ENCODE data around the gene UPP2. TPM values are rescaled to one million over a fixed set of nuclear protein-coding genes. Genes with fewer than 3 reads are reported as not detected.

Gene UPP2
- total RNA-seq, 4 donors from 2014 or later: not detected

DNA sequence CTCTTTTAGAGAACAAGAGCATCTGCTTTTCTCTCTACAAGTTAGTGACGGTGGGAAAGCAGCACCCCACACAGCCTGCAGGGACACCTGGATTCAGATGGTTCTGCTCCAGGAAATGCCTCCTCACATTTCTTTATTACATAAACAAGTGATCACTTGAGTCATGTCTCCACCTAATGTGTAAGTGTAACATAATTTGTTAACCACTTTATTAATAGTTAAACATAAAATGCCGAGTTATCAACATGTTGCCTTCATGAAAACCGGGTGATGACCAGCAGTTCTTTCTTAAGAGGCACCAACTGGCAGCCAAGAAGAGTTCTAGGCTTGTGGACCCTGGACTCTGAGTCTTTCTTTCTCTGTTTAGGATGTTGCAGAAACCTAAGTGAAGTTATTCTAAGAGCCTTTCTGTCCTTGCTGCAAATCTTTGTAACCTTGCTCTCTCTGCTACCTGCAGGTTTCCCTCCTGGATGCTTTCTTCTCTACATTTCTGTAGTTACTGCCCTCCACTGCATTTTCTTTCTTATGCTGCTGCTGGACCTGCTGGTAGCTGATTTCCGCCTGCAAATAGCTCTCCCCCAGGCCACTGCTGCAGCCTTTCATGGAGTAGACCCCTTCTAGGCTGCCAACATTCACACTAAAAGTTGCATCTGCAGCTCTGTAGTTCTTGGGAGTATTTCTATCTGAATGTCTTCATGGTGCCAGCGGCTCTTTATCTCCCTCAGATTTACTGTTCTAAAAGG is 24.3 kb downstream of the UPP2 start:
- Histone ChIP-seq H3K4me1 (no peaks in the 10 kb centered on the region), H3K4me3 (no peak overlapping the region), H3K9me3 (no peaks in the 10 kb centered on the region), H3K36me3 (no peaks in the 10 kb centered on the region), H3K27me3 (no peaks in the 10 kb centered on the region), H3K27ac (no peak overlapping the region)
- in situ Hi-C loops (cut with MboI; ENCODE audit: low sequenced_read_pairs in 4 of 4) (no loop called here), intact Hi-C loops (cut with DNase I; ENCODE audit: low total_unique reads) (no loop called here)
- no peak for TF ChIP-seq POLR2A (IDR thresholded peaks at IDR 0.05)
- TF ChIP-seq, protein P1, sequence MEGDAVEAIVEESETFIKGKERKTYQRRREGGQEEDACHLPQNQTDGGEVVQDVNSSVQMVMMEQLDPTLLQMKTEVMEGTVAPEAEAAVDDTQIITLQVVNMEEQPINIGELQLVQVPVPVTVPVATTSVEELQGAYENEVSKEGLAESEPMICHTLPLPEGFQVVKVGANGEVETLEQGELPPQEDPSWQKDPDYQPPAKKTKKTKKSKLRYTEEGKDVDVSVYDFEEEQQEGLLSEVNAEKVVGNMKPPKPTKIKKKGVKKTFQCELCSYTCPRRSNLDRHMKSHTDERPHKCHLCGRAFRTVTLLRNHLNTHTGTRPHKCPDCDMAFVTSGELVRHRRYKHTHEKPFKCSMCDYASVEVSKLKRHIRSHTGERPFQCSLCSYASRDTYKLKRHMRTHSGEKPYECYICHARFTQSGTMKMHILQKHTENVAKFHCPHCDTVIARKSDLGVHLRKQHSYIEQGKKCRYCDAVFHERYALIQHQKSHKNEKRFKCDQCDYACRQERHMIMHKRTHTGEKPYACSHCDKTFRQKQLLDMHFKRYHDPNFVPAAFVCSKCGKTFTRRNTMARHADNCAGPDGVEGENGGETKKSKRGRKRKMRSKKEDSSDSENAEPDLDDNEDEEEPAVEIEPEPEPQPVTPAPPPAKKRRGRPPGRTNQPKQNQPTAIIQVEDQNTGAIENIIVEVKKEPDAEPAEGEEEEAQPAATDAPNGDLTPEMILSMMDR (IDR thresholded peaks at IDR 0.05 in 4 of 5, conservative IDR thresholded peaks at IDR 0.05 in 1 of 5): no peak
- DNase-seq (no peak), ATAC-seq (no peak)

GRCh38 chr2:158127380-158127804 is 25.7 kb downstream of the UPP2 start:
- Histone ChIP-seq H3K9me3 (no peaks in the 10 kb centered on the region), H3K36me3 (no peaks in the 10 kb centered on the region), H3K27me3 (no peaks in the 10 kb centered on the region), H3K4me3 (no peak overlapping the region), H3K27ac (no peak overlapping the region), H3K4me1 (no peaks in the 10 kb centered on the region)
- ATAC-seq: no peak
- intact Hi-C loops (cut with DNase I; ENCODE audit: low total_unique reads) (no loop called here), in situ Hi-C loops (cut with MboI; ENCODE audit: low sequenced_read_pairs in 4 of 4) (no loop called here)
- no peak for TF ChIP-seq POLR2A (IDR thresholded peaks at IDR 0.05)
- TF ChIP-seq, protein P1 (IDR thresholded peaks at IDR 0.05 in 4 of 5, conservative IDR thresholded peaks at IDR 0.05 in 1 of 5): no peak
- no peak for DNase-seq

GRCh38 chr2:158128168-158128973 is 26.7 kb downstream of the UPP2 start:
- Histone ChIP-seq H3K9me3 (no peaks in the 10 kb centered on the region), H3K4me3 (no peak overlapping the region), H3K27me3 (no peaks in the 10 kb centered on the region), H3K27ac (no peak overlapping the region), H3K36me3 (no peaks in the 10 kb centered on the region), H3K4me1 (no peaks in the 10 kb centered on the region)
- in situ Hi-C loops (cut with MboI; ENCODE audit: low sequenced_read_pairs in 4 of 4): no loop called here
- intact Hi-C loops (cut with DNase I; ENCODE audit: low total_unique reads): no loop called here
- ATAC-seq (no peak), DNase-seq (no peak)
- no peak for TF ChIP-seq POLR2A (IDR thresholded peaks at IDR 0.05)
- TF ChIP-seq, protein P1 (IDR thresholded peaks at IDR 0.05 in 4 of 5, conservative IDR thresholded peaks at IDR 0.05 in 1 of 5): no peak

- Histone ChIP-seq H3K36me3 (no peaks in the 10 kb centered on the region), H3K4me1 (no peaks in the 10 kb centered on the region), H3K27me3 (no peaks in the 10 kb centered on the region), H3K4me3 (no peak overlapping the region), H3K27ac (no peak overlapping the region), H3K9me3 (no peaks in the 10 kb centered on the region)
- in situ Hi-C loops (cut with MboI; ENCODE audit: low sequenced_read_pairs in 4 of 4) (no loop called here), intact Hi-C loops (cut with DNase I; ENCODE audit: low total_unique reads) (no loop called here)
- ATAC-seq (no peak), DNase-seq (no peak)
- TF ChIP-seq, protein P1 (IDR thresholded peaks at IDR 0.05 in 4 of 5, conservative IDR thresholded peaks at IDR 0.05 in 1 of 5): no peak
- TF ChIP-seq POLR2A (IDR thresholded peaks at IDR 0.05): no peak
Measured at GRCh38 chr2:158129037-158129436, 27.4 kb downstream of the UPP2 start.

All from gastrocnemius medialis (tissue), 4 donors.